GM19372 (cell line): Measurements from ENCODE around the gene CPXM1.
"Not testable (repeated sequence)": the region's sequence is repeated elsewhere in the genome, so short reads cannot be mapped to it uniquely, and the experiment has no call there.

ENCODE experiments used
- ATAC-seq: cut with Tn5 transposase; IDR thresholded peaks from one replicate; pipeline ENCODE4 v1.9.1; 2021; ENCODE audit warnings: mild to moderate bottlenecking, low read depth, moderate library complexity; ENCODE audit not compliant: unreplicated experiment

CPXM1 gene

DNA sequence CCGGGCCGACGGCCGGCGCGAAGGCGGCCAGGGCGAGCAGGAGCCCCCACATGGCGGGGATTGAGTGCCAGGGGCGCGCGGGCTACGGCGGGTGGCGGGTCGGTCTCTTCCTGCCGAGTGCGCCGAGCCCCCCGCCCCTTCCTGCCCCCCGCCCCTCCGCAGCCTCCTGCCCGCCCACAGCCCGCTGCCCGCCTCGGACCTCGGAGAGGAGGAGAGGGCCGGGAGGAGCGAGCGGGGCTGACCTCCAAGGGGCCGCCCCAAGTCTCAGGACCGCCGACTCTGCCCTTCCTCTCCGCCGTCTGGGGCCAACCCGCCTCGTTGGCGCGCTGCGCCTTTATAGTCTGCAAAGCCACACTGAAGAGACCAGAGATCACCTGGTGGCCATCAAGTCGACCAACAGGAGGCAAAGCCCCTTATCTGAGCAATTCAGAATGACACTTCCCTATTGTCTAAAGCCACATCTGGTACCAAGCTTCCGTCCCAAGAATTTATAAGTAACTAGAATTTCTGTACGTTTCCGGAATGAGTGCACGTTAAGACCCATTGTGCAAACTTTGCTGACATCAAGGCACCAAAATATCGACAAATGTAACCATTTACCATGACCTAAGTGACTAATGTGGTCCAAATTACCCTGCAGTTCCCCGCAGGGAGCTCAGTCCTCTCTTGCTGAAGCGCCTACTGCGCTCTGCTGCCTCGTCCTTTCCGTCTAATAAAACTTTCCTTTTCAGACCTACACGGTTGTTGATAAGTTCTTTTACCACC is at the start of gene CPXM1:
TSS of gene CPXM1 (minus strand) at position 107 of the 765 bp plus-strand sequence. CDS start at position 52, 55 bp downstream.
- ATAC-seq: peak; percentile 60

GRCh38 chr20:2849529-2849928 is 49.1 kb upstream of the CPXM1 start:
- no peak for ATAC-seq

DNA sequence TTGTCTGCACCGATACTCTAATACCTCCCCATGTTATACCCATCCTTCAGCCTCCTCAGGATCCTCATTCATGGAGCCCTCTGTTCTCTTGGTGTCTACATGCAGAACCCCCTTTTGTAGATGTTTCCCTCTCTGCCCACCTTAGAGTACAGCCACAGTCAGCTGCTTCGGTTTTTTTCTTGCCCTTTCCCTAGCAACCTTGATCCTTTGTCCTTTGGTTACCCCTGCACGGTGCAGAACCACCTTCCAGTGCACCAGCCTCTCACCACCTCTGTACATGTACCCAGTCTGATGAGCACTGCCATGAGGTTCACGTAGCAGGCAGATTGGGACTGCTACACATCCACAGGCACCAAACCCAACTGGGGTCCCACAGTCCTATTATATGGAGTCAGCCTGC is 47.4 kb upstream of the CPXM1 start:
- no peak for ATAC-seq

- ATAC-seq: no peak
Observed at GRCh38 chr20:2846698-2847097, 46.3 kb upstream of the CPXM1 start.

- ATAC-seq: no peak
Observed at GRCh38 chr20:2845607-2846006, 45.2 kb upstream of the CPXM1 start.

- ATAC-seq: peak; percentile 19
Observed at GRCh38 chr20:2840967-2841531, 40.6 kb upstream of the CPXM1 start.

GRCh38 chr20:2840138-2840966 is 39.9 kb upstream of the CPXM1 start, which contains the start of the genes PCED1A and VPS16:
TSS of gene PCED1A (minus strand) at chr20:2840655. CDS start at chr20:2839912, 743 bp downstream.
TSS of gene VPS16 (plus strand) at chr20:2840745. CDS start at chr20:2840775, 30 bp downstream.
- peak; percentile 98 for ATAC-seq

- no peak for ATAC-seq
Observed at GRCh38 chr20:2839732-2840137, 39.3 kb upstream of the CPXM1 start.

- no peak for ATAC-seq
Observed at GRCh38 chr20:2838847-2839671, 38.6 kb upstream of the CPXM1 start.

GRCh38 chr20:2838170-2838797 is 37.9 kb upstream of the CPXM1 start:
- no peak for ATAC-seq

DNA sequence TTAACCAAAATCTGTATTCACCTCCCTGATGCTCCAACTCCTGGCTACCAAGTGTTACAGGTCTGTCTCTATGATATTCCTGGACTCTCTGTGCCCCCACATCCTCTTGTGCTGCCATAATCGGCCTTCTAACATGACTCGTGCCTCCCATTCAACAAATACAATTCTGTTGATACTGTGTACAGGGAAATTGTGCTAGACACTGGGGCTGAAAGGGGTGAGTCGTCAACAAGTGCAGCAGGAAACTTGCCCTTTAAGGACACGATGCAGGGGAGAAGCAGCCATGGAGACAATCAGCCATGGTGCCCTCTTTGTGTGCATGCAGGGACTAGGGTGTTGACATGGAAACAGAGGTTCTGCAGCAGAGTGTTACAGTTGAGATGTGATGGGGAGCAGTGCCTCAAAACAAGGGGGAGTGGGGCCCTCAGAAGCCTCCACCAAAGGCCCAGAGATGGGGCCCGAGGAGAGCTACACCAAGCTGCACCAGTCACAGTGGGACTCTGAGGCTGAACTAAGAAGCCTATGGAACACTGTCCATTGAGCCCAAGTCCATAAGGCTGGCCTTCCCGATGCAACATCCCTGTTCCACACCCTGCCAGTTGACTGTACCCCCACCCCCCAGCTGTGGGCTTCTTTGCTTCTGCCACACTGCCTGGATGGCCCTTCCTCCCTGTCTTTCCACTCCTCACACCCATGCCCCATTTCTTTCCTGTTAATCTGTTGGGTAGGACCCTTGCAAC is 37.0 kb upstream of the CPXM1 start:
- ATAC-seq: no peak

DNA sequence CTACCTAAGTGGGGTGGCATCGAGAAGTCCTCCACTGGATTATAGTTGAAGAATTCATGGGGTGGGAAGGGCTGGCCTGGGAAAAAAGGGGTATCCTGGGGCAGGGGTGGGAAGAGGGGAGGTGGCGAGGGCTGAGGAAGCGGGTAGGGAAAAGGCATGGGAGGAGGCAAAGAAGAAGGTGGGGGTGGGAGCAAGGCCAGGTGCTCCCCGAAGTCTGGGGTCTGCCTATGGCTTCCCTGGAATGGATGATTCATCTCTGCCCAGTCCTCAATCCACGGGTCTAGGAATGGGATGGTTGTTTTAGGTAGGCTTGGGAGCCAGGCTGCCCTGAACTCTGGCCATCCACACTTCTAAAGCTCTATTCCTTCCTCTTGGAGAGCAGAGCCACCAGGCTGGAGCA is 35.6 kb upstream of the CPXM1 start:
- no peak for ATAC-seq

DNA sequence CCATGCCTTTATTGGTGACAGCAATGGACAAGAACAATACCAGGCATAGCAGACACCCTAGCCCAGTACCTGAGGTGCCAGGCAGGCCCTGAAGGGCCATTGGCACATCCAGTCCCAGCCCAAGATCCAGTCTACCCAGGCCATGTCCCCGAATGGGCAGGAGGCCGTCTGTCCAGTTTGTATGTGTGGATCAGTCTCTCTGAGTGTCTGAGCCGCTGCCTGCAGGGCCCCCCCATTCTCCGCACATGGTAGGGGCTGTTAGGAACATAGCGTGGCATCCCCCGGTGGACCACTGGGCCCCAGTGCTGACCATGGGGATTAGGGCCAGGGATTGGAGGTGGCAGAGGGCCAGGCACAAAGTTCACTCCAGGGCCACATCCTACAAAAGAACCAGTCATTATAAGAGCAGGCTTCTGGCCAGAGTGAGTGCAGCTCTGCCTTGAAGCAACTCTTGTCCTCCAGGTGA is 34.9 kb upstream of the CPXM1 start:
- no peak for ATAC-seq

DNA sequence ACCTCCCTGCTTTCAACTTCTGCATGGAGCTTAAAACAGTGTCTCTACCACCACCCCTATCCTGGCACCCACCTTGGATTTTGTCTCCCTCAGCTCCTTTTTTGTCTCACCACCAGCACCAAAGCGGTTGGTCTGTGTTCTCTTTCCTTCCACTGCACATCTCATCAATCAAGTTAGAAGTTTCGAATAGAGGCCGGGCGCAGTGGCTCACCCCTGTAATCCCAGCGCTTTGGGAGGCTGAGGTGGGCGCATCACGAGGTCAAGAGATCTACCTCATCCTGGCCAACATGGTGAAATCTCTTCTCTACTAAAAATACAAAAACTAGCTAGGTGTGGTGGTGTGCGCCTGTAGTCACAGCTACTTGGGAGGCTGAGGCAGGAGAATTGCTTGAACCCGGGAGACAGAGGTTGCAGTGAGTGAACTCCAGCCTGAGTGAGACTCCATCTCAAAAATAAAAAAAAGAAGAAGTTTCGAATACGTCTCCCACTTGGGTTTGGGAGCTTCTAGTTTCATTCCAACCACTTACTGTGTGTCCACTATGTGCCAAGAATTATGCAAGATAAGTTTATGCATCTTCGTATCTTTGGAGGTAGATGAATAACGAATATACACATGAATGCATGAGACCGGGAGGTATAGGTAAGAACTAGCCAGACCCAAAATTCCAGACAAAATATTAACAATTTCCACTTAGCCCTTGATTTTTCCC is 34.1 kb upstream of the CPXM1 start:
- no peak for ATAC-seq

DNA sequence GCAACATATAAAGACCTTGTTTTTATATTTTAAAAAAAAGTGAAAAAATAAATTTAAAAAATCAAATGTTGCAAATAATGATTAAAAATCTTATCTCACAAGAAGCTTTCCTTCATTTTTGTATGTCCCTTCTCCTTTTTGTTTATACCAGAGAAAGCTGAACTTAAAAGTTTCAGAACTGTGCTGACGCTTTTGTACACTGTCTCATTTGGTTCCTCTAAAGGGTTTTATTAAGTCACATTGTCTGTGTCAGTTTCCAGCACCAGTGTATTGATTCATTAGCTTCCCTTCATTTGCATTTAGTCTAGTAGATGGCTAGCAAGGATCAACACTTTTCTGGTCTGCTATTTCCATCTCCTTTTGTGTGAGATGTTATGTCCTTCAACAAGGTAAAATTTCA is 33.3 kb upstream of the CPXM1 start:
- ATAC-seq: no peak

GRCh38 chr20:2831206-2831605 is 30.8 kb upstream of the CPXM1 start:
- not testable (repeated sequence) for ATAC-seq

- no peak for ATAC-seq
Observed at GRCh38 chr20:2829376-2829775, 28.9 kb upstream of the CPXM1 start.

GRCh38 chr20:2826655-2827054 is 26.2 kb upstream of the CPXM1 start:
- no peak for ATAC-seq
